HEK293 (cell line): ENCODE results near the gene NOS1.

Source experiments
- CTCF ChIP-seq: fragments of 450-650 bp; formaldehyde crosslinking; IDR thresholded peaks from 2 replicates; pipeline ENCODE4 v1.5.1; 2016; ENCODE audit warnings: missing biosample characterization, missing genetic modification characterization
- PATZ1 ChIP-seq: fragments of 450-650 bp; formaldehyde crosslinking; IDR thresholded peaks from 2 replicates; pipeline ENCODE4 v1.5.1; 2016; ENCODE audit warnings: missing biosample characterization, missing genetic modification characterization
- TSHZ1 ChIP-seq: fragments of 450-650 bp; formaldehyde crosslinking; IDR thresholded peaks from 2 replicates; pipeline ENCODE4 v1.5.1; 2016; ENCODE audit warnings: missing biosample characterization, missing genetic modification characterization, borderline replicate concordance
- ZBTB1 ChIP-seq: fragments of 450-650 bp; formaldehyde crosslinking; IDR thresholded peaks from 2 replicates; pipeline ENCODE4 v1.5.1; 2016; ENCODE audit warnings: missing biosample characterization, missing genetic modification characterization
- ZNF10 ChIP-seq: fragments of 450-650 bp; formaldehyde crosslinking; IDR thresholded peaks from 2 replicates; pipeline ENCODE4 v1.5.1; 2017; ENCODE audit warnings: missing biosample characterization, missing genetic modification characterization
- ZNF19 ChIP-seq: fragments of 450-650 bp; formaldehyde crosslinking; IDR thresholded peaks from 2 replicates; pipeline ENCODE4; 2016; ENCODE audit warnings: missing biosample characterization, missing genetic modification characterization, low read depth
- ZNF2 ChIP-seq: fragments of 450-650 bp; formaldehyde crosslinking; IDR thresholded peaks from 2 replicates; pipeline ENCODE4 v1.5.1; 2016; ENCODE audit warnings: missing biosample characterization, missing genetic modification characterization
- ZNF274 ChIP-seq, 2 experiments: fragments of 200-500 bp in 1 of 2; fragments of 450-650 bp in 1 of 2; sonication (Bioruptor generic) in 1 of 2; formaldehyde crosslinking in 1 of 2; IDR thresholded peaks; 2 replicates each; pipeline versions ENCODE4 v1.5.1 to v1.6.1; 2014 to 2016; ENCODE audit warnings: borderline replicate concordance in 1 of 2, inconsistent platforms in 1 of 2, low read length in 1 of 2, missing biosample characterization in 1 of 2, missing genetic modification characterization in 1 of 2
- ZNF501 ChIP-seq: fragments of 450-650 bp; formaldehyde crosslinking; IDR thresholded peaks from 2 replicates; pipeline ENCODE4 v1.5.1; 2016; ENCODE audit warnings: missing biosample characterization, missing genetic modification characterization
- ZNF660 ChIP-seq: fragments of 450-650 bp; IDR thresholded peaks from 2 replicates; pipeline ENCODE4 v1.5.1; 2018; ENCODE audit warnings: missing biosample characterization, mild to moderate bottlenecking, missing genetic modification characterization
- ZNF785 ChIP-seq: fragments of 450-650 bp; formaldehyde crosslinking; IDR thresholded peaks from 2 replicates; pipeline ENCODE4 v1.5.1; 2016; ENCODE audit warnings: missing biosample characterization, missing genetic modification characterization
- TF ChIP-seq, protein P1 (sequence below): fragments of 450-650 bp; formaldehyde crosslinking; IDR thresholded peaks from 2 replicates; pipeline ENCODE4 v1.5.1; 2016; ENCODE audit warnings: missing biosample characterization, missing genetic modification characterization

- no peak for TF ChIP-seq CTCF (tag by site-specific recombination)
- no peak for TF ChIP-seq ZNF19 (tag by site-specific recombination)
- TF ChIP-seq ZNF785, result no peak
- TF ChIP-seq ZNF2, result no peak
- no peak for TF ChIP-seq ZNF501
- TF ChIP-seq, protein P1, sequence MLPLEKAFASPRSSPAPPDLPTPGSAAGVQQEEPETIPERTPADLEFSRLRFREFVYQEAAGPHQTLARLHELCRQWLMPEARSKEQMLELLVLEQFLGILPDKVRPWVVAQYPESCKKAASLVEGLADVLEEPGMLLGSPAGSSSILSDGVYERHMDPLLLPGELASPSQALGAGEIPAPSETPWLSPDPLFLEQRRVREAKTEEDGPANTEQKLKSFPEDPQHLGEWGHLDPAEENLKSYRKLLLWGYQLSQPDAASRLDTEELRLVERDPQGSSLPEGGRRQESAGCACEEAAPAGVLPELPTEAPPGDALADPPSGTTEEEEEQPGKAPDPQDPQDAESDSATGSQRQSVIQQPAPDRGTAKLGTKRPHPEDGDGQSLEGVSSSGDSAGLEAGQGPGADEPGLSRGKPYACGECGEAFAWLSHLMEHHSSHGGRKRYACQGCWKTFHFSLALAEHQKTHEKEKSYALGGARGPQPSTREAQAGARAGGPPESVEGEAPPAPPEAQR (tag by site-specific recombination), result no peak
- no peak for TF ChIP-seq PATZ1 (tag by site-specific recombination)
- no peak for TF ChIP-seq ZNF274 (IDR thresholded peaks at IDR 0.05; ENCODE audit: low read length)
- no peak for TF ChIP-seq ZNF274 (tag by site-specific recombination; IDR thresholded peaks at IDR 0.05; ENCODE audit: borderline replicate concordance)
- TF ChIP-seq ZNF660, result no peak
- TF ChIP-seq TSHZ1 (tag by site-specific recombination), result no peak
- TF ChIP-seq ZBTB1 (tag by site-specific recombination), result no peak
- TF ChIP-seq ZNF10 (tag by site-specific recombination), result no peak
Observed at GRCh38 chr12:117284140-117284539, 77.3 kb downstream of the NOS1 start.
